CD4-positive, alpha-beta T cell treated with Interleukin-4 for 1 hour (primary cell): Measurements from ENCODE around the gene JOSD2.
"Not testable (repeated sequence)": the region's sequence is repeated elsewhere in the genome, so short reads cannot be mapped to it uniquely, and the experiment has no call there.

Experiments used
- DNase-seq, 2 donors: peaks; one replicate each; pipeline ENCODE4 v3.0.0-alpha.2; 2020 to 2022

The JOSD2 gene

DNA sequence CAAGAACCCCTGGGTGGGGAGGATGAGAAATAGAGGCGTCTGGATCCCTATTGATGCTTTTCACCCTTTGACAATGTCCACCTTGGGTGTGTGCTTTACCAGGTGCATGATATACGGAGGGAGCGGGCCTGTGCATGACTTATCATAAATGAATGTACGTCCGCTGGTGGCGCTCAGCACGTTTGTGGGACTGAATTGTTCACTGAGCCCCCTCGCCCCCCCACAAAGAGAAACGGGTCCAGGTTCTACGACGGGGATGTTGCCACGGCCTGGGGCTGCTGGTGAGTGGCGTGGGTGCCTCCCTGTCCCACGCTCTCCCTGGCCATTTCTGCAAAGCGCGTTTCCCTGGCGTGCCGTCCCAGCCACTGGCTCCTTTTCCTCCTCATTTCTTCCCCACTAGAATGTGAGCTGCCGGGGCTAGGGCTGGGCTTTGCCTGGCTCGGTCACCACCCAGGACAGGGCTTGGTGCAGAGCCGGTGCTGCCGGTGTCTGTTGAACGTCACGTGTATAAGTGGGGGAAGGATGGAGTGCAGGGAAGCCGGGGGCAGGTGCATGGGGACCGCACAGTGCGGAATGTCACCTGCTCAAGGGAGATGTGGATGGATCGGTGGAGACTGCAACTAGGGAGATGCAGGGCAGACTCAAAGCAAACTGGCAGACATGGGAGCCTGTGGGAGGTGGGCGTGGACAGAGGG is 35.7 kb upstream of the JOSD2 start:
- no peak for DNase-seq

GRCh38 chr19:50542943-50543342 is 32.0 kb upstream of the JOSD2 start:
- no peak for DNase-seq

DNA sequence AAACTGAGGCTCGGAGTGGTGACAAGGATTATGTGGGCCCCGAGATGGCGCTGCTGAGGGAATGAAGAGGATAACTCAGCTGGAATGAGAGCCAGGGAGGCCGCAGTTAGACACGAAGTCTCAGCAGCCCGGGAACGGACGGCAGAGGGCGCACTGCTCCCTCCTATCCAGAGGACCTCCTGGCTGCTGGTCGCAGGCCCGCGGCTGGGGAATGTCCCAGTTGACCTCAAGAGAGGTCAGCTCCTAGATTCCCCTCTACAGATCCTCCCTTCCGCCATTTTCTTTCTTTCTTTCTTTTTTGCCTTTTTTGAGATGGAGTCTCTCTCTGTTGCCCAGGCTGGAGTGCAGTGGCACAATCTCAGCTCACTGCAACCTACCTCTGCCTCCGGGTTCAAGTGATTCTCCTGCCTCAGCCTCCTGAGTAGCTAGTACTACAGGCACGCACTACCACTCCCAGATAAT is 26.8 kb upstream of the JOSD2 start:
- peak; percentile 47 to 51 for DNase-seq

GRCh38 chr19:50537306-50537685 is 26.3 kb upstream of the JOSD2 start:
- DNase-seq = no peak

DNA sequence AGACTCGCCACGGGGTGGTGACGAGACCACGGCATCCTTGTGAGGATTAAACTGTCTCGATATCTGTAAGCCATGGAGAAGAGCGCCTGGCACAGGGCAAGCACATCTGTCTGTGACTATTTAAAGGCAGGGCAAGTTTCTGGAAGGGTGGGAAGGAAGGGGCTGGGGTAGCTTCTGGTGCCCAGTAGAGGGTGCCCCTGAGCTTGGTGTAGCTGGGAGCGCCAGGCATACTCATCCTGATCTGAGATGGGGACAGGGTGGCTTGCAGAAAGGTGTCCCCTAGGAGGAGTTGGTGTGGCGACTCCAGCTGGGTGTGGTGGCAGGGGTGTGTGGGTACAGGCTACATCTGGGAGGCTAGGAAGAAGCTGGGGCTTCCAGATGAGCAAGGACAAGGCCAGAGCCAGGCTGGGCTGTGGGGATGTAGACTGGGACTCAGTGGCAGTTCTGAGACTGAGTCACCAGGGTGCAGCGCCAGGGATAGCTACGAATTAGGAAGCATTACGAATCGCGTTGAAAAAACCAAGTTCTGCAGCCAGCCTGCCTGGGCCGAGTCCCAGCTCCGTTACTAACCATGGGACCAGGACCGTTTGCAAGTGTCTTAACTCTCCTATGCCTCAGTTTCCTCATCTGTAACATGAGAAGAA is 25.8 kb upstream of the JOSD2 start:
- no peak for DNase-seq

GRCh38 chr19:50535672-50536187 is 24.7 kb upstream of the JOSD2 start:
- no peak for DNase-seq

- no peak for DNase-seq
Measured at GRCh38 chr19:50534478-50534877, 23.5 kb upstream of the JOSD2 start.

- no peak for DNase-seq
Measured at GRCh38 chr19:50532952-50533351, 22.0 kb upstream of the JOSD2 start.

- DNase-seq = no peak
Measured at GRCh38 chr19:50531171-50531612, 20.2 kb upstream of the JOSD2 start.

DNA sequence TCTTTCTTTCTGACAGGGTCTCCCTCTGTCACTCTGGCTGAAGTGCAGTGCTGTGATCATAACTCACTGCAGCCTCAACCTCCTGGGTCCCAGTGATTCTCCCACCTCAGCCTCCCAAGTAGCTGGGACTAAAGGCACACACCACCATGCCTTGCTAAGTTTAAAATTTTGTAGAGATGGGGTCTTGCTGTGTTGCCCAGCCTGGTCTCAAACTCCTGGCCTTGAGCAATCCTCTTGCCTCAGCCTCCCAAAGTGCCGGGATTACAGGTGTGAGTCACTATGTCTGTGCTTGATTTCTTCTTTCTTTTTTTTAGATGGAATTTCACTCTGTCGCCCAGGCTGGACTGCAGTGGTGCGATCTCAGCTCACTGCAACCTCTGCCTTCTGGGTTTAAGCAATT is 17.1 kb upstream of the JOSD2 start:
- not testable (repeated sequence) for DNase-seq

DNA sequence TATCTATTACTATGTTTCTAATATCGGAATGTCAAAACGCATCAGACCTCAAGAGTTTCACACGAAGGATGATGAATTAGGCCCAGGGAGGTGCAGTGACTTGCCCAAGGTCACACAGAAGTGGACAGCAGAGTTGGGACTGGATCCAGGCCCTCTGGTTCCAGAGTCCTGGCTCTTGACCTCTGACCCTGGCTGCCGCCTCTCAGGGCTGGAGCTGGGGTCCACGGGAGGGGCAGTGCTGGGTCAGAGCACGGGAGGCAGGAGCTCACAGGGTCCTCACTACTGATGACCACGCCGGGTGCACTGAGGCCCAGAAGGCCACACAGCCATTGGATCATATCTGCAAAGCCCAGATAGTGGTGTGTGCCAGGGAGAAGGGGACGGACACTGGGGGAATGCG is 11.9 kb upstream of the JOSD2 start:
- DNase-seq = no peak

DNA sequence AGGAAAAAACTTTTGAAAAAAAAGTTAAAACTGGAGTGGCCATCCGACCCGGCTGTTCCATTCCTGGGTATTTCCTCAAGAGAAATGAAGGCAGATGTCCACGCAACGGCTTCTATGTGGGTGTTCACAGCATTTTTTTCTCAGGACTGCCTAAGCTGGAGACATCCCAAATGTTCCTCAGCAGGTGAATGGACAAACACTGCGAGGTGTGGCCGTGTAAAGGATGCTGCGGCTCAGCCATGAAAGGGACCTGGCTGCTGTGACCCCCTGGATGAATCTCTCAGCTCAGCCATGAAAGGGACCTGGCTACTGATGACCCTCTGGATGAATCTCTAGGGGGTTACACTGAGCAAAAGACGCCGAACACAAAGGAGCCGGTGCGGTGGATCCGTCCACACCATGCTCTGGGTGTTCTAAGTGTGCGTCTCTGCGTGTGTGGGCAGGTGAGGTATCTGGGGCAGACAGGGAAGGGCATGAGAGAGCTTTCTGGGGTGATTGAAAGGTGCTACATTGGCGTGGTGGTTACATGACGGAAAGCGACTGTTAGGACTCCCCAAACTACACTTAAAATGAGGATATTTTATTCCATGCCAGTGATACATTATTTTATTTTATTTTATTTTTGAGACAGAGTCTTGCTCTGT is 10.0 kb upstream of the JOSD2 start:
- no peak for DNase-seq

DNA sequence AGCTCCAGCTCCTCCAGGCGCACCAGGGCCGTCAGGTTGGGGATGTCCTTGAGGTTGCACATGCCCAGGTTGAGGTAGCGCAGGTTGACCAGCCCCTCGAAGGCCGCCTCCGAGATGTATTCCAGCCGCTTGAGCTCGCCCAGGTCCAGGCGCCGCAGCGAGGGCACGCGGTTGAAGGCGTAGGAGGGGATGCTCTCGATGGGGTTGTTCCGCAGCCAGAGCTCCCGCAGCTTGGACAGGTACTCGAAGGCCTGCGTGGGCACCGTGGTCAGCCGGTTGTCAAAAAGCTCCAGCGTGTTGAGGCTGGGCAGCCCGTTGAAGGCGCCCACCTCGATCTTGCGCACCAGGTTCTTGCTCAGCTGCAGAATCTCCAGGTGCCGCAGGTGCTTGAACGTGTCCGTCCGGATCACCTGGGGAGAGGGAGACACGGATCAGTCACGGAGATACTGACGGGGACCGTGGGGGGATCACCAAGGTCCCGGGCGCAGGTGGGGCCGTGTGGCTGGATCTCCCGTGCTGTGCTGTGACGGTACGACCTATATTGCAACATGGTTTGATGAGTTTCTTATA is 8.1 kb upstream of the JOSD2 start:
- DNase-seq = no peak

GRCh38 chr19:50518091-50519005 is 7.4 kb upstream of the JOSD2 start:
- DNase-seq = no peak

DNA sequence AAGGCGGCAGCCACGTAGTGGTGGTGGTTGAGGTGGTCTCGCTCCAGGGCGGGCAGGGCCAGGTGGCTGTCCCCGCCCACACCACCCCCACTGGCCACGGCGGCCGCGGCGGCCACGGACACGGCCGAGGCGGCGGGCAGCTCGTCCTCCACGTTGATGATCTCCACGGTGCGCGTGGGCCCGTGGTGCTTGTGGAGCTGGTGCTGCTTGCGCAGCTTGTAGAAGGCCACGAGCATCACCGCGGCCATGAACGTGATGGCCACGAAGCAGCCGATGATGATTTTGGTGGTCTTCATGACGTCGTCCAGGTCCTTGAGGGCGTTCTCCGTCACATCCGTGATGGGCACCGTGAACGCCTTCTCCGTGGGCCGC is 6.7 kb upstream of the JOSD2 start:
- no peak for DNase-seq

GRCh38 chr19:50516964-50517703 is 6.1 kb upstream of the JOSD2 start:
- no peak for DNase-seq

- no peak for DNase-seq
Measured at GRCh38 chr19:50516456-50516855, 5.5 kb upstream of the JOSD2 start.

DNA sequence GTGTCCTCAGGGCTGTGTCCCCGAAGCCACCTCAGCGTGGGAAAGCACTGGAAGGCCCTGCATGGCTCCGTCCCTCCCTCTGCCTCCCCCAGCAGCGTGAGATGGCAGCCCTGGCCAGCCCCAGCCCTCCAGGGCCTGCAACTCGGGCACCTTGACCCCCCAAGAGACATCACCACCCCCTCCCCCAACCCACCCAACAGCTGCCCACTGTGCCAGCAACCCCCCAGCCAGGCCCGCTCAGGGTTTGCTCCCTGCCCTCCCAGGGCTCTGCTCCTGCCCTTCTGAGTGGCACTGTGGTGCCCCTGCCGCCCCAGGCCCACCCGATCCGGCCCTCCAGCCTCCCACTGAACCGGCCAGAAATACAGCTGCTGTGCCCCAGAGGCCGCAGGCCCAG is 4.2 kb upstream of the JOSD2 start:
- DNase-seq = no peak

DNA sequence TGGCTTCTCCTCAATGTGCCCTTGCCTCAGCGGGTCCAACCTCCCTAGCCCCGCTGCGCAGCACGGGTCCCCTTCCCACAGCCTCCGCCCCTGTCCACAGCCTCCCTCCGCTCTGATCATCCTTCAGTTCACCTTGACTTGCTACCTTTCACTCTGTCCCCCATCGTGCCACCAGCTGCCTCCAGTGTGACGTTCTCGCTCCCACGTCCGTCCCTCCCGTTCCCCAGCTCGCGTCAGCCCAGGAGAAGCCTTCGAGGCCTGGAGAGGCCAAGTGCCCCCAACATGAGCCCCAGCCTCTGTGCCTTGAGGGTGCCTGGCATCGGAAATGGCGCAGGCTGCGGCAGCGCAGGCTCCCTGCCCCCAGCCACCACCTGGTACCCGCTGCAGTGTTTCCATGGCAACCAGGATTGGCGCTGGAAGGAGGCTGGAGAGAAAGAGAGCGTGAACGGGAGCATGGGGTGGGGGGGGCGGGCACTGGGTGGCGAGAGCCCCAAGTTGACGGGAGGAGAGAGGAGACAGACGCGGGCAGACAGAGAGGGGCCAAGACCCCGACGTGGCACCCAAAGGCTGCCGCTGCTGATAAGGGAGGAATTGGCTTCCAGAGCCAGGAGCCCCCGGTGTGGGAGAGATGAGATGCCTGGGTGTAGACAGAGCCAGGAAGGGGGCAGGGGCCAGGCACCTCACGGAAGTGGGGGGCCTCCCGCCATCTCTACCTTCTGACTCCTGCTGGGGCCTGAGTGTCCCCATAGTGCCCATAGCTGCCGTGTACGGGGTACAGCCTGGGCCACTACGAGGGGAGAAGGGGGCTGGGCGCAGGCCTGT is 3.6 kb upstream of the JOSD2 start:
- DNase-seq = no peak

GRCh38 chr19:50513746-50514345 is 2.9 kb upstream of the JOSD2 start, which contains the start of gene ASPDH:
TSS of gene ASPDH (minus strand) at chr19:50513913. CDS start at chr19:50513823, 90 bp downstream.
- no peak for DNase-seq
